DND-41 (cell line): ENCODE data around the gene AP1M2.

Source experiments
- CTCF ChIP-seq: IDR thresholded peaks from 2 replicates; pipeline ENCODE4 v1.5.1; 2012; ENCODE audit warnings: borderline replicate concordance, low read length, moderate library complexity, mild to moderate bottlenecking; ENCODE audit not compliant: poor library complexity, severe bottlenecking; ENCODE audit errors: extremely low read depth
- EZH2 ChIP-seq: IDR thresholded peaks from 3 replicates; pipeline ENCODE4 v1.6.1; 2012; ENCODE audit warnings: borderline replicate concordance, low read depth, mild to moderate bottlenecking, moderate library complexity, low read length, inconsistent platforms; ENCODE audit not compliant: severe bottlenecking

- TF ChIP-seq CTCF (no peak), EZH2 (no peak)
Observed at GRCh38 chr19:10523135-10523636, 63.9 kb downstream of the AP1M2 start.
